Umbilical cord (tissue), 2 donors: Measurements from ENCODE around the gene CPT1C. TPM values are rescaled to one million over a fixed set of nuclear protein-coding genes. Genes with fewer than 3 reads are reported as not detected.

Source experiments
- DNase-seq: peaks from one replicate; pipeline ENCODE4 v3.0.0-alpha.2; 2015; ENCODE audit warnings: low spot score
- total RNA-seq: library from RNA; depleted of rRNA; stranded (reverse); fragments of >200 nt; gene quantifications from one replicate; pipeline ENCODE4 v1.2.3, GENCODE V29; 2014; ENCODE audit warnings: low replicate concordance; ENCODE audit not compliant: insufficient read depth

The CPT1C gene
- total RNA-seq, 1 donor from 2014 or later: 4.3 TPM

- no peak for DNase-seq
These were observed 65.0 kb downstream of the CPT1C start for GRCh38 chr19:49755956-49756355.

GRCh38 chr19:49758292-49758691 lies 67.4 kb downstream of the CPT1C start:
- DNase-seq: peak; percentile 80

DNA sequence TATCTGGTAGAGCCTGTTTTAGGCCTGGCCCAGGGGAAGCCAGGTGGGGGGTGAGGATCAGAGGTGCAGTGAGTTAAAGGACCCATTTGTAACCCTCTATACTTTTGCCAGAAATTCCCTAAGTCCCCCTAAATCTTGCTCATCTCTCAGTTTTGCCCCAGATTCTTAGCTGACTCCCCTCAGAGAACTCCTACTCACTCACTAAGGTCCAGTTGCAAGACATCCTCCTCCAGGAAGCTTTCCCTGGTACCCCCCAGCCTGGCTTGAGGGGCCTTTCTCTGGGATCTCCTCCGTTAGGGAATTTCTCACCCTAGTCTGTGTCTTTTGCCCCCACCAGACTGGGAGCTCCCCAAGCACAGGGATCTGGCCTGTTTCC lies 70.3 kb downstream of the CPT1C start:
- no peak for DNase-seq

GRCh38 chr19:49761625-49762311 lies 70.9 kb downstream of the CPT1C start:
- DNase-seq: peak; percentile 40

DNA sequence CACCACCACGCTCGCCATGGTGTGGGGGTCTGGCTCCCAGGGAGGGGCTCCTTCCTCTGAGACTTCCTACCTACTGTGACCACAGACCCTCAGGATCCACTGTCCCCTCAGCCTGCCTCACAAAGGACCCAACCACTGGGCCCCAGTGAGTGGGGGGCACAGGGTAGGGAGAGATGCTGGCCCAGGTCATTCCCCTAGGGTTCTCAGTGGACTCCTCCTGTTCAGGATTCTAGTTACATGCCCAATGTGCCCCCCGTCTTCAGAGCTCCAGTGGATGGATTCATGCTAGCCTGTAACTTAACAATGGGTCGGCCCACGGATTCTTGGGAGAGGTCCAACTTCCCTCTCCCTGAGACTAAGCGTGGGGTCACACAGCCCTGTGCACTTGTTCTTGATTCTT lies 72.3 kb downstream of the CPT1C start, which contains the start of gene TSKS:
Gene TSKS, minus strand, starts transcription at position 77 of the 400 bp plus-strand sequence. Its CDS starts 59 bp downstream, at position 18.
- no peak for DNase-seq

Other genes with a start within 250 kb of the CPT1C start
- gene SLC17A7, start 249.6 kb upstream of the CPT1C start, total RNA-seq: 0.72 TPM
- 61.9 TPM for gene PIH1D1, start 239.3 kb upstream of the CPT1C start, total RNA-seq
- 18.3 TPM for gene ALDH16A1, start 237.9 kb upstream of the CPT1C start, total RNA-seq
- gene FLT3LG, start 216.9 kb upstream of the CPT1C start, total RNA-seq: 1.9 TPM
- gene RPL13A, start 203.5 kb upstream of the CPT1C start, total RNA-seq: 1,894 TPM
- 4,623 TPM for gene RPS11, start 194.7 kb upstream of the CPT1C start, total RNA-seq
- 121 TPM for gene FCGRT, start 178.5 kb upstream of the CPT1C start, total RNA-seq
- 136 TPM for gene RCN3, start 163.1 kb upstream of the CPT1C start, total RNA-seq
- 52.0 TPM for gene NOSIP, start 110.6 kb upstream of the CPT1C start, total RNA-seq
- gene PRRG2, start 109.8 kb upstream of the CPT1C start, total RNA-seq: not detected
- 1.9 TPM for gene PRR12, start 99.9 kb upstream of the CPT1C start, total RNA-seq
- gene RRAS, start 51.0 kb upstream of the CPT1C start, total RNA-seq: 43.6 TPM
- 7.9 TPM for gene SCAF1, start 48.9 kb upstream of the CPT1C start, total RNA-seq
- 102 TPM for gene IRF3, start 25.3 kb upstream of the CPT1C start, total RNA-seq
- gene BCL2L12, start 25.2 kb upstream of the CPT1C start, total RNA-seq: 0.96 TPM
- gene PRMT1, start 13.8 kb upstream of the CPT1C start, total RNA-seq: 137 TPM
- 1.9 TPM for gene ADM5, start 1.5 kb upstream of the CPT1C start, total RNA-seq
- not detected for gene TSKS, start 72.2 kb downstream of the CPT1C start, total RNA-seq
- gene AP2A1, start 75.9 kb downstream of the CPT1C start, total RNA-seq: 39.2 TPM
- gene FUZ, start 122.2 kb downstream of the CPT1C start, total RNA-seq: 10.8 TPM
- gene MED25, start 127.2 kb downstream of the CPT1C start, total RNA-seq: 16.1 TPM
- 63.6 TPM for gene PTOV1, start 160.0 kb downstream of the CPT1C start, total RNA-seq
- 31.5 TPM for gene PNKP, start 176.5 kb downstream of the CPT1C start, total RNA-seq
- 9.1 TPM for gene AKT1S1, start 186.2 kb downstream of the CPT1C start, total RNA-seq
- gene TBC1D17, start 186.6 kb downstream of the CPT1C start, total RNA-seq: 4.1 TPM
- 1.4 TPM for gene IL4I1, start 205.8 kb downstream of the CPT1C start, total RNA-seq
- 2.6 TPM for gene ATF5, start 238.1 kb downstream of the CPT1C start, total RNA-seq
- gene NUP62, start 238.4 kb downstream of the CPT1C start, total RNA-seq: 15.4 TPM